Muscle layer of duodenum (tissue), 2 donors: ENCODE data around the gene RUFY4.

ENCODE experiments used
- H3K27ac ChIP-seq: one replicate; pipeline ENCODE4 v1.7.0; 2013; ENCODE audit warnings: mild to moderate bottlenecking, low read length
- H3K27me3 ChIP-seq: one replicate; pipeline ENCODE4 v1.7.0; 2013; ENCODE audit warnings: low read depth, mild to moderate bottlenecking, control low read depth, low read length
- H3K36me3 ChIP-seq, 2 donors: one replicate each; pipeline ENCODE4 v1.7.0; 2013; ENCODE audit warnings: low read length in 2 of 2, control low read depth in 1 of 2, mild to moderate bottlenecking in 1 of 2; ENCODE audit not compliant: insufficient read depth in 2 of 2, control insufficient read depth in 1 of 2
- H3K4me1 ChIP-seq, 2 donors: one replicate each; pipeline ENCODE4 v1.7.0; 2013; ENCODE audit warnings: low read length in 2 of 2, mild to moderate bottlenecking in 2 of 2, control low read depth in 1 of 2, moderate library complexity in 1 of 2; ENCODE audit not compliant: insufficient read depth in 2 of 2, control insufficient read depth in 1 of 2
- H3K4me3 ChIP-seq, 2 donors: one replicate each; pipeline ENCODE4 v1.7.0; 2013; ENCODE audit warnings: low read length in 2 of 2, low read depth in 1 of 2, mild to moderate bottlenecking in 1 of 2
- H3K9me3 ChIP-seq, 2 donors: one replicate each; pipeline ENCODE4 v1.7.0; 2013; ENCODE audit warnings: low read length in 2 of 2, control low read depth in 1 of 2, mild to moderate bottlenecking in 1 of 2; ENCODE audit not compliant: control insufficient read depth in 1 of 2
- donor health status: healthy.

RUFY4 gene

GRCh38 chr2:218079943-218080913, 11.2 kb downstream of the RUFY4 start:
- no peaks in the 10 kb centered on the region for H3K9me3 ChIP-seq
- H3K27ac ChIP-seq: no peak overlapping the region
- no peaks in the 10 kb centered on the region for H3K36me3 ChIP-seq
- H3K27me3 ChIP-seq: no peaks in the 10 kb centered on the region
- no peaks in the 10 kb centered on the region for H3K4me1 ChIP-seq
- no peak overlapping the region for H3K4me3 ChIP-seq

GRCh38 chr2:218081063-218081462, 12.0 kb downstream of the RUFY4 start:
- H3K27ac ChIP-seq: no peak overlapping the region
- peaks cover under 1 to 6% of the 10 kb centered on the region in 2 donors for H3K9me3 ChIP-seq

GRCh38 chr2:218081695-218082094, 12.6 kb downstream of the RUFY4 start:
- Histone ChIP-seq H3K36me3 (no peaks in the 10 kb centered on the region), H3K27me3 (no peaks in the 10 kb centered on the region), H3K4me3 (no peak overlapping the region), H3K27ac (no peak overlapping the region), H3K9me3 (peaks cover 7 to 11% of the 10 kb centered on the region in 2 donors), H3K4me1 (no peaks in the 10 kb centered on the region)

More at GRCh38 chr2:218081063-218081462, 12.0 kb downstream of the RUFY4 start:
- no peaks in the 10 kb centered on the region for H3K4me1 ChIP-seq
- no peaks in the 10 kb centered on the region for H3K36me3 ChIP-seq
- no peaks in the 10 kb centered on the region for H3K27me3 ChIP-seq
- H3K4me3 ChIP-seq: no peak overlapping the region

- Histone ChIP-seq H3K4me3 (no peak overlapping the region), H3K27ac (no peak overlapping the region), H3K27me3 (no peaks in the 10 kb centered on the region), H3K4me1 (no peaks in the 10 kb centered on the region), H3K9me3 (peaks cover 8 to 11% of the 10 kb centered on the region in 2 donors), H3K36me3 (no peaks in the 10 kb centered on the region)
Measured at GRCh38 chr2:218082586-218083351, 13.7 kb downstream of the RUFY4 start.

- no peak overlapping the region for H3K27ac ChIP-seq
Measured at GRCh38 chr2:218083352-218083676, 14.3 kb downstream of the RUFY4 start.

GRCh38 chr2:218086478-218086877, 17.4 kb downstream of the RUFY4 start:
- no peaks in the 10 kb centered on the region for H3K27me3 ChIP-seq
- peaks cover 8 to 11% of the 10 kb centered on the region in 2 donors for H3K9me3 ChIP-seq
- H3K4me1 ChIP-seq: no peaks in the 10 kb centered on the region
- no peak overlapping the region for H3K4me3 ChIP-seq
- no peaks in the 10 kb centered on the region for H3K36me3 ChIP-seq
- H3K27ac ChIP-seq: no peak overlapping the region

More at GRCh38 chr2:218083352-218083676, 14.3 kb downstream of the RUFY4 start:
- no peak overlapping the region for H3K4me3 ChIP-seq
- H3K4me1 ChIP-seq: no peaks in the 10 kb centered on the region
- H3K9me3 ChIP-seq: peaks cover 8 to 11% of the 10 kb centered on the region in 2 donors
- no peaks in the 10 kb centered on the region for H3K36me3 ChIP-seq
- no peaks in the 10 kb centered on the region for H3K27me3 ChIP-seq

GRCh38 chr2:218089259-218089658, 20.2 kb downstream of the RUFY4 start:
- no peaks in the 10 kb centered on the region for H3K27me3 ChIP-seq
- H3K4me1 ChIP-seq: no peaks in the 10 kb centered on the region
- H3K9me3 ChIP-seq: peaks cover 8 to 11% of the 10 kb centered on the region in 2 donors
- H3K4me3 ChIP-seq: no peak overlapping the region
- H3K36me3 ChIP-seq: no peaks in the 10 kb centered on the region
- H3K27ac ChIP-seq: no peak overlapping the region

GRCh38 chr2:218091746-218092145, 22.7 kb downstream of the RUFY4 start:
- Histone ChIP-seq H3K4me1 (no peaks in the 10 kb centered on the region), H3K27ac (no peak overlapping the region), H3K36me3 (no peaks in the 10 kb centered on the region), H3K27me3 (no peaks in the 10 kb centered on the region), H3K4me3 (no peak overlapping the region), H3K9me3 (no peaks in the 10 kb centered on the region)

GRCh38 chr2:218093879-218094278, 24.8 kb downstream of the RUFY4 start:
- no peaks in the 10 kb centered on the region for H3K9me3 ChIP-seq
- H3K27me3 ChIP-seq: no peaks in the 10 kb centered on the region
- H3K36me3 ChIP-seq: no peaks in the 10 kb centered on the region
- no peak overlapping the region for H3K27ac ChIP-seq
- no peak overlapping the region for H3K4me3 ChIP-seq
- no peaks in the 10 kb centered on the region for H3K4me1 ChIP-seq

GRCh38 chr2:218095853-218096252, 26.8 kb downstream of the RUFY4 start:
- Histone ChIP-seq H3K27ac (no peak overlapping the region), H3K27me3 (no peaks in the 10 kb centered on the region), H3K9me3 (no peaks in the 10 kb centered on the region), H3K4me1 (no peaks in the 10 kb centered on the region), H3K4me3 (no peak overlapping the region), H3K36me3 (no peaks in the 10 kb centered on the region)

GRCh38 chr2:218097975-218098374, 28.9 kb downstream of the RUFY4 start:
- H3K27ac ChIP-seq: no peak overlapping the region
- H3K27me3 ChIP-seq: no peaks in the 10 kb centered on the region
- H3K4me3 ChIP-seq: no peak overlapping the region
- H3K9me3 ChIP-seq: no peaks in the 10 kb centered on the region
- no peaks in the 10 kb centered on the region for H3K4me1 ChIP-seq
- no peaks in the 10 kb centered on the region for H3K36me3 ChIP-seq
